PC-3 (cell line): ENCODE measurements around the gene SLC24A3. TPM values are rescaled to one million over a fixed set of nuclear protein-coding genes. Genes with fewer than 3 reads are reported as not detected.

Source experiments
- ATAC-seq: fragments of 200-7000 bp; cut with Tn5 transposase; 2 replicates; pipeline ENCODE4 v1.9.1; 2020; ENCODE audit warnings: mild to moderate bottlenecking, moderate library complexity
- BruUV-seq: library from RNA; stranded (reverse); fragments of 400-500 nt; replicated peaks from 2 replicates; lab custom pipeline; 2021; lab: Mats Ljungman, UMichigan
- CTCF ChIA-PET: fragments of 300-600 bp; sonication (Branson Sonifier 250); formaldehyde crosslinking; loops from one replicate; lab custom pipeline; 2022; ENCODE audit warnings: antibody characterized with exemption; lab: Charles Lee
- POLR2A ChIA-PET: fragments of 300-600 bp; sonication (Branson Sonifier 250); formaldehyde crosslinking; loops from one replicate; lab custom pipeline; 2022; ENCODE audit warnings: antibody characterized with exemption; ENCODE audit not compliant: unreplicated experiment; lab: Charles Lee
- DNase-seq: peaks from one replicate; pipeline ENCODE4 v3.0.0-alpha.2; 2015
- H2AFZ ChIP-seq: fragments of 300-600 bp; sonication (generic); 2 replicates; pipeline ENCODE4 v1.6.0; 2016; ENCODE audit warnings: antibody characterized with exemption, low read length
- H3F3A ChIP-seq: fragments of 300-600 bp; sonication (generic); one replicate; pipeline ENCODE4 v1.6.0; 2017; ENCODE audit warnings: antibody characterized with exemption, low read length, control low read depth, mild to moderate bottlenecking; ENCODE audit not compliant: unreplicated experiment
- H3K27ac ChIP-seq: fragments of 300-600 bp; sonication (generic); 2 replicates; pipeline ENCODE4 v1.5.1; 2016; ENCODE audit warnings: mild to moderate bottlenecking, low read length
- H3K27me3 ChIP-seq: fragments of 300-600 bp; sonication (generic); 2 replicates; pipeline ENCODE4 v1.6.1; 2016; ENCODE audit warnings: low read length, mixed read lengths
- H3K36me3 ChIP-seq: fragments of 300-600 bp; sonication (generic); 2 replicates; pipeline ENCODE4 v1.6.1; 2016; ENCODE audit warnings: low read depth, mixed run types, low read length, mixed read lengths
- H3K4me1 ChIP-seq: fragments of 300-600 bp; sonication (generic); 2 replicates; pipeline ENCODE4 v1.5.1; 2016; ENCODE audit warnings: low read length; ENCODE audit not compliant: insufficient read depth
- H3K4me2 ChIP-seq: fragments of 300-600 bp; sonication (generic); 2 replicates; pipeline ENCODE4 v1.6.0; 2016; ENCODE audit warnings: low read length
- H3K4me3 ChIP-seq: fragments of 300-600 bp; sonication (generic); 2 replicates; pipeline ENCODE4 v1.5.1; 2016; ENCODE audit warnings: mild to moderate bottlenecking, low read length, mixed read lengths
- H3K79me2 ChIP-seq: fragments of 300-600 bp; sonication (generic); 2 replicates; pipeline ENCODE4 v1.6.1; 2017; ENCODE audit warnings: low read length, mixed read lengths
- H3K9ac ChIP-seq: fragments of 300-600 bp; sonication (generic); 2 replicates; pipeline ENCODE4 v1.6.0; 2016; ENCODE audit warnings: mild to moderate bottlenecking, low read length
- H3K9me2 ChIP-seq: fragments of 300-600 bp; sonication (generic); replicated peaks from 2 replicates; pipeline ENCODE4 v1.6.1; 2016; ENCODE audit warnings: mixed run types, low read length, mixed read lengths
- H3K9me3 ChIP-seq: fragments of 300-600 bp; sonication (generic); 2 replicates; pipeline ENCODE4 v1.6.1; 2016; ENCODE audit warnings: low read length, mixed read lengths
- H4K20me1 ChIP-seq: fragments of 300-600 bp; sonication (generic); 2 replicates; pipeline ENCODE4 v1.6.1; 2016; ENCODE audit warnings: low read length, mixed read lengths
- CTCF ChIP-seq: fragments of 300-600 bp; sonication (generic); conservative IDR thresholded peaks from 2 replicates; pipeline ENCODE4 v1.5.1; 2017; ENCODE audit warnings: antibody characterized with exemption, low read depth, mild to moderate bottlenecking, low read length
- EZH2 ChIP-seq: fragments of 300-600 bp; sonication (generic); IDR thresholded peaks from one replicate; pipeline ENCODE4 v1.6.1; 2017; ENCODE audit warnings: antibody characterized with exemption, mild to moderate bottlenecking, low read length; ENCODE audit not compliant: unreplicated experiment
- EZH2phosphoT487 ChIP-seq: fragments of 300-600 bp; sonication (generic); IDR thresholded peaks from 2 replicates; pipeline ENCODE4 v1.6.1; 2018; ENCODE audit warnings: mild to moderate bottlenecking, antibody characterized with exemption, low read length, borderline replicate concordance
- intact Hi-C: fragments of 100-400 bp; cut with micrococcal nuclease; formaldehyde crosslinking; loops from 2 replicates; pipeline ENCODE4 v1.9.0; 2023
- total RNA-seq: library from RNA; depleted of rRNA; stranded (reverse); fragments of >200 nt; gene quantifications from 2 replicates; pipeline ENCODE4 v1.2.3, GENCODE V29; 2014

Gene SLC24A3
- total RNA-seq, 1 experiment from 2014 or later, result 0.11 TPM

DNA sequence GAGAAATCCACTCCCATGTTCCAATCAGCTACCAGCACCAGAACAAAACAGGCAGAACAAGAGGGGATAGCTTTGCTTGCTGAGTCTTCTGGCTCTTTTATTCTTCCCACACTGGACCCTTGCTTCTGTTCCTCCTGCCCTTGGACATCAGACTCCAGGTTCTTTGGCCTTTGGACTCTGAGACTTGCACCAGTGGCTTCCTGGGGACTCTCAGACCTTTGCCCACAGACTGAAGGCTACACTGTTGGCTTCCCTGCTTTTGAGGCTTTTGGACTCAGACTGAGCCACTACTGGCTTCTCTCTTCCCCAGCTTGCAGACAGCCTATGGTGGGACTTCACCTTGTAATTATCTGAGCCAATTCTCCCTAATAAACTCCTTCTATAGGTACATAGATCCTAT, 403.2 kb downstream of the SLC24A3 start:
- DNase-seq (no peak), ATAC-seq (no peak)
- Histone ChIP-seq H3K36me3 (no peaks in the 10 kb centered on the region), H3F3A (no peaks in the 10 kb centered on the region), H3K27me3 (peaks cover 43% of the 10 kb centered on the region), H3K27ac (no peak overlapping the region), H4K20me1 (no peaks in the 10 kb centered on the region), H3K4me1 (no peaks in the 10 kb centered on the region), H3K4me3 (no peak overlapping the region), H3K9ac (no peak overlapping the region), H2AFZ (no peak overlapping the region), H3K9me3 (no peaks in the 10 kb centered on the region), H3K79me2 (no peaks in the 10 kb centered on the region), H3K4me2 (no peak overlapping the region), H3K9me2 (no peaks in the 10 kb centered on the region)
- ChIA-PET POLR2A (no interaction called here), CTCF (no interaction called here)
- no peak for TF ChIP-seq EZH2phosphoT487
- TF ChIP-seq CTCF, result no peak
- no peak for TF ChIP-seq EZH2
- intact Hi-C loops, result no loop called here
- no TSS peak for BruUV-seq

DNA sequence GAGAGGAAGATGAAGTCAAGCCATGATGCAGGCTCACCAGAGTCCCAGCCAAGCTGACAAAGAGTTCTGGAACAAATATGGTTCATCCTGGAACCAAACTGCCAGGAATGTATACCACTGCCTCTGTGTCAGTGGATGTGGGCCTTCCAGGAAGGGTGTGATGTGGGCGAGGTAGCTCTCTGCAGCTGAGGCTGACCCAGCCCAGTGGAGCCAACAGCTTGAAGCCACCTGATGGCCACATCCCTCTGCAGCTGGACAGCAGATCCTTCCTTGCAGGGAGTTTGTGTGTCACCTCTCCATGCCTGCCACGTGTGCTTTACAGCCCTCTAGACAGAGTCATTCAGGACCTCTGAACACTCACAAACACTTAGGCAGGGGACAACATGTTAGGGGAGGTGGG, 403.6 kb downstream of the SLC24A3 start:
- Histone ChIP-seq H3K79me2 (no peaks in the 10 kb centered on the region), H3F3A (no peaks in the 10 kb centered on the region), H3K36me3 (no peaks in the 10 kb centered on the region), H3K27ac (no peak overlapping the region), H3K27me3 (peaks cover 40% of the 10 kb centered on the region), H3K4me3 (no peak overlapping the region), H3K4me2 (no peak overlapping the region), H3K9me3 (no peaks in the 10 kb centered on the region), H2AFZ (no peak overlapping the region), H3K4me1 (0 out of 2 replicates have a peak, but pooled peaks cover 2% of the 10 kb centered on the region), H4K20me1 (no peaks in the 10 kb centered on the region), H3K9ac (no peak overlapping the region), H3K9me2 (no peaks in the 10 kb centered on the region)
- ATAC-seq (no peak), DNase-seq (no peak)
- CTCF ChIA-PET, result no interaction called here
- POLR2A ChIA-PET, result no interaction called here
- TF ChIP-seq EZH2, result no peak
- no peak for TF ChIP-seq CTCF
- TF ChIP-seq EZH2phosphoT487, result no peak
- BruUV-seq, result no TSS peak
- intact Hi-C loops, result no loop called here

- intact Hi-C loops, result no loop called here
- Histone ChIP-seq H4K20me1 (no peaks in the 10 kb centered on the region), H3K27ac (no peak overlapping the region), H3K9me3 (no peaks in the 10 kb centered on the region), H3K27me3 (peaks cover 35% of the 10 kb centered on the region), H3K4me3 (no peak overlapping the region), H3K4me2 (no peak overlapping the region), H2AFZ (no peak overlapping the region), H3K4me1 (0 out of 2 replicates have a peak, but pooled peaks cover 6% of the 10 kb centered on the region), H3F3A (no peaks in the 10 kb centered on the region), H3K9ac (no peak overlapping the region), H3K9me2 (no peaks in the 10 kb centered on the region), H3K36me3 (no peaks in the 10 kb centered on the region), H3K79me2 (no peaks in the 10 kb centered on the region)
- TF ChIP-seq CTCF, result no peak
- TF ChIP-seq EZH2, result no peak
- TF ChIP-seq EZH2phosphoT487, result no peak
- ChIA-PET POLR2A (no interaction called here), CTCF (no interaction called here)
- DNase-seq (no peak), ATAC-seq (no peak)
- BruUV-seq, result no TSS peak
Measured at GRCh38 chr20:19616620-19617019, 404.2 kb downstream of the SLC24A3 start.
